IMR-90 (cell line): Measurements from ENCODE around the gene TRABD. TPM values are rescaled to one million over a fixed set of nuclear protein-coding genes. Genes with fewer than 3 reads are reported as not detected.

ENCODE experiments used
- ATAC-seq: fragments of 200-7000 bp; cut with Tn5 transposase; 2 replicates; pipeline ENCODE4 v1.9.1; 2020; ENCODE audit warnings: low read depth, mild to moderate bottlenecking, moderate library complexity
- BruUV-seq: library from RNA; stranded (reverse); fragments of 400-500 nt; replicated peaks from 2 replicates; lab custom pipeline; 2021; lab: Mats Ljungman, UMichigan
- CTCF ChIA-PET: fragments of 300-600 bp; formaldehyde crosslinking; extraction: SDS; loops from one replicate; lab custom pipeline; 2021; ENCODE audit warnings: antibody characterized with exemption; lab: Yijun Ruan, JAX
- POLR2A ChIA-PET: fragments of 300-600 bp; sonication (Branson Sonifier 250); formaldehyde crosslinking; loops from one replicate; lab custom pipeline; 2022; ENCODE audit warnings: antibody characterized with exemption; ENCODE audit not compliant: unreplicated experiment; lab: Charles Lee
- DNase-seq: peaks from one replicate; pipeline ENCODE4 v3.0.0; 2013
- H2AFZ ChIP-seq: replicated peaks from 2 replicates; pipeline ENCODE3; 2013; ENCODE audit warnings: low read length, mild to moderate bottlenecking; ENCODE audit not compliant: poor library complexity
- H2AK5ac ChIP-seq: 2 replicates; pipeline ENCODE4 v1.6.1; 2013; ENCODE audit warnings: low read depth, low read length, inconsistent platforms
- H2AK9ac ChIP-seq: replicated peaks from 2 replicates; pipeline ENCODE3; 2013; ENCODE audit warnings: mild to moderate bottlenecking, low read depth, low read length, moderate library complexity; ENCODE audit not compliant: poor library complexity
- H2BK120ac ChIP-seq: 2 replicates; pipeline ENCODE4 v1.6.1; 2013; ENCODE audit warnings: low read depth, low read length, inconsistent platforms
- H2BK15ac ChIP-seq: 3 replicates; pipeline ENCODE4 v1.6.1; 2013; ENCODE audit warnings: low read depth, low read length, inconsistent platforms
- H2BK20ac ChIP-seq: 2 replicates; pipeline ENCODE4 v1.6.1; 2013; ENCODE audit warnings: low read depth, mild to moderate bottlenecking, inconsistent platforms, low read length, moderate library complexity
- H2BK5ac ChIP-seq: 2 replicates; pipeline ENCODE4 v1.6.1; 2013; ENCODE audit warnings: mild to moderate bottlenecking, low read depth, low read length, inconsistent platforms; ENCODE audit not compliant: poor library complexity, severe bottlenecking
- H3K14ac ChIP-seq: replicated peaks from 2 replicates; pipeline ENCODE4 v1.6.1; 2013; ENCODE audit warnings: low read depth, low read length, inconsistent platforms
- H3K18ac ChIP-seq: 2 replicates; pipeline ENCODE4 v1.6.1; 2013; ENCODE audit warnings: low read depth, low read length, control low read depth
- H3K23ac ChIP-seq: 2 replicates; pipeline ENCODE4 v1.6.1; 2013; ENCODE audit warnings: low read depth, low read length, inconsistent platforms
- H3K27ac ChIP-seq: 2 replicates; pipeline ENCODE4 v1.5.1; 2013; ENCODE audit warnings: mild to moderate bottlenecking, control low read depth, low read length; ENCODE audit not compliant: insufficient read depth
- H3K27me3 ChIP-seq: 2 replicates; pipeline ENCODE4 v1.6.1; 2013; ENCODE audit warnings: low read length; ENCODE audit not compliant: control insufficient read depth, insufficient read depth
- H3K36me3 ChIP-seq: 2 replicates; pipeline ENCODE4 v1.6.1; 2013; ENCODE audit warnings: low read length, mixed read lengths; ENCODE audit not compliant: control insufficient read depth, insufficient read depth
- H3K4ac ChIP-seq: 2 replicates; pipeline ENCODE4 v1.6.1; 2013; ENCODE audit warnings: low read depth, low read length, inconsistent platforms
- H3K4me1 ChIP-seq: 2 replicates; pipeline ENCODE4 v1.6.1; 2013; ENCODE audit warnings: low read length, mixed read lengths; ENCODE audit not compliant: control insufficient read depth, insufficient read depth
- H3K4me2 ChIP-seq: 2 replicates; pipeline ENCODE4 v1.6.1; 2013; ENCODE audit warnings: low read depth, mild to moderate bottlenecking, control low read depth, low read length, moderate library complexity
- H3K4me3 ChIP-seq: 2 replicates; pipeline ENCODE4 v1.5.1; 2013; ENCODE audit warnings: low read depth, mild to moderate bottlenecking, control low read depth, low read length, moderate library complexity; ENCODE audit not compliant: insufficient read depth
- H3K56ac ChIP-seq: 2 replicates; pipeline ENCODE4 v1.6.1; 2013; ENCODE audit warnings: low read length, inconsistent platforms; ENCODE audit not compliant: insufficient read depth; ENCODE audit errors: extremely low read depth
- H3K79me1 ChIP-seq, 2 experiments: 2 replicates each; pipeline ENCODE4 v1.6.1; 2013; ENCODE audit warnings: low read length in 2 of 2, inconsistent platforms in 1 of 2, low read depth in 1 of 2
- H3K9ac ChIP-seq: 2 replicates; pipeline ENCODE4 v1.6.1; 2013; ENCODE audit warnings: low read depth, low read length, control low read depth
- H3K9me1 ChIP-seq: 2 replicates; pipeline ENCODE4 v1.6.1; 2013; ENCODE audit warnings: low read length, inconsistent platforms; ENCODE audit not compliant: insufficient read depth
- H3K9me3 ChIP-seq: 2 replicates; pipeline ENCODE4 v1.6.1; 2013; ENCODE audit warnings: low read length; ENCODE audit not compliant: control insufficient read depth, insufficient read depth
- H4K20me1 ChIP-seq: 2 replicates; pipeline ENCODE4 v1.6.1; 2013; ENCODE audit warnings: low read length, inconsistent platforms; ENCODE audit not compliant: insufficient read depth
- H4K5ac ChIP-seq: 2 replicates; pipeline ENCODE4 v1.6.1; 2013; ENCODE audit warnings: mild to moderate bottlenecking, low read depth, low read length, control low read depth
- H4K8ac ChIP-seq, 2 experiments: 2 replicates each; pipeline ENCODE4 v1.6.1; 2013; ENCODE audit warnings: low read depth in 2 of 2, low read length in 2 of 2, control low read depth in 1 of 2, inconsistent platforms in 1 of 2
- H4K91ac ChIP-seq: 2 replicates; pipeline ENCODE4 v1.6.1; 2013; ENCODE audit warnings: low read depth, low read length, inconsistent platforms; ENCODE audit not compliant: insufficient read depth
- CEBPB ChIP-seq: IDR thresholded peaks from 2 replicates; pipeline ENCODE4 v1.6.1; 2012; ENCODE audit warnings: low read depth, low read length, improper control_type of control experiment
- MXI1 ChIP-seq: IDR thresholded peaks from 2 replicates; pipeline ENCODE4 v1.6.1; 2012; ENCODE audit warnings: low read depth, mild to moderate bottlenecking, low read length, moderate library complexity, borderline replicate concordance
- NFE2L2 ChIP-seq: fragments of 150-350 bp; IDR thresholded peaks from 2 replicates; pipeline ENCODE4 v1.6.1; 2016; ENCODE audit warnings: low read depth, mild to moderate bottlenecking, low read length
- WGBS, 2 experiments: methylation state at CpG; one replicate each; pipeline versions ENCODE4 v1.1.5 to v1.1.7; 2013; ENCODE audit warnings: missing lambda C conversion rate in 2 of 2; ENCODE audit not compliant: insufficient read length in 1 of 2; ENCODE audit errors: extremely low coverage in 2 of 2; 5-methylcytosine and 5-hydroxymethylcytosine counted together
- dilution Hi-C: fragments of 300-500 bp; cut with HindIII; formaldehyde crosslinking; loops from one replicate; pipeline ENCODE4 v1.14.3; 2018; ENCODE audit warnings: low sequenced_read_pairs; ENCODE audit not compliant: unreplicated experiment
- in situ Hi-C: fragments of 300-500 bp; cut with MboI; formaldehyde crosslinking; loops from 3 replicates; pipeline ENCODE4 v1.14.3; 2019; ENCODE audit warnings: low sequenced_read_pairs, inconsistent platforms, mixed read lengths
- intact Hi-C: fragments of 100-400 bp; cut with micrococcal nuclease; formaldehyde crosslinking; loops from 2 replicates; pipeline ENCODE4 v1.10.0; 2022
- polyA plus RNA-seq, 3 experiments: library from polyadenylated mRNA; depleted of rRNA; stranded (reverse); fragments of >200 nt; gene quantifications; 2 replicates each; pipeline ENCODE4 v1.2.3, GENCODE V29; 2012; ENCODE audit warnings: low replicate concordance in 1 of 3
- total RNA-seq: library from RNA; depleted of rRNA; stranded (reverse); fragments of >200 nt; gene quantifications from 2 replicates; pipeline ENCODE4 v1.2.3, GENCODE V29; 2012; rRNA removed

The TRABD gene
- total and polyA plus RNA-seq, 2 of the 4 experiments (the other 2 are of a cell fraction), result 13.4 to 42.7 TPM

- in situ Hi-C loops (no loop called here), intact Hi-C loops (no loop called here), dilution Hi-C loops (no loop called here)
- Histone ChIP-seq H3K4ac (no peak overlapping the region), H3K9me1 (0 out of 2 replicates have a peak, but pooled peaks cover 3% of the 10 kb centered on the region), H4K5ac (no peak overlapping the region), H2BK5ac (no peak overlapping the region), H2AK5ac (no peak overlapping the region), H3K79me1 (peaks cover 9 to 53% of the 10 kb centered on the region in 2 experiments; a peak in 3 of 4 replicates), H2BK20ac (no peak overlapping the region), H4K20me1 (peaks cover 29% of the 10 kb centered on the region), H3K4me3 (no peak overlapping the region), H3K27ac (no peak overlapping the region), H3K14ac (no peak overlapping the region), H3K18ac (no peak overlapping the region), H3K4me2 (no peak overlapping the region), H2AFZ (peak overlapping the region; percentile 34), H3K4me1 (peaks cover 15% of the 10 kb centered on the region), H2AK9ac (no peak overlapping the region), H3K36me3 (peaks cover 24% of the 10 kb centered on the region), H3K9ac (no peak overlapping the region), H3K9me3 (no peaks in the 10 kb centered on the region), H4K91ac (no peak overlapping the region), H3K56ac (no peak overlapping the region), H4K8ac (no peak overlapping the region), H3K27me3 (no peaks in the 10 kb centered on the region), H3K23ac (no peak overlapping the region), H2BK15ac (no peak overlapping the region), H2BK120ac (no peak overlapping the region)
- no CpG with 5 or more reads among the region's 29 CpGs for WGBS, 2 experiments
- ChIA-PET CTCF (interaction anchor here (0.5 kb wide), 1 partner anchor 10 kb away, joined by 4 read pairs; no protein-coding TSS in a partner anchor), POLR2A (no interaction called here)
- BruUV-seq, result no TSS peak
- TF ChIP-seq CEBPB (no peak), MXI1 (no peak), NFE2L2 (no peak)
- no peak for ATAC-seq
- DNase-seq, result no peak
These were observed 62.7 kb downstream of the TRABD start for GRCh38 chr22:50248196-50249081.

Other genes with a start within 250 kb of the TRABD start
- 8.6 and 10.3 TPM in 2 replicates for gene PIM3, start 225.1 kb upstream of the TRABD start, total RNA-seq
- gene PIM3, start 225.1 kb upstream of the TRABD start, polyA plus RNA-seq (2012; rRNA removed), result 24.7 and 28.6 TPM in 2 replicates
- gene IL17REL, start 173.1 kb upstream of the TRABD start, total RNA-seq, result not detected in 2 replicates
- not detected in 2 replicates for gene IL17REL, start 173.1 kb upstream of the TRABD start, polyA plus RNA-seq (2012; rRNA removed)
- gene TTLL8, start 127.6 kb upstream of the TRABD start, total RNA-seq, result not detected in 2 replicates
- gene TTLL8, start 127.6 kb upstream of the TRABD start, polyA plus RNA-seq (2012; rRNA removed), result not detected in 2 replicates
- not detected in 2 replicates for gene MLC1, start 100.5 kb upstream of the TRABD start, total RNA-seq
- 0.07 and 0.10 TPM in 2 replicates for gene MLC1, start 100.5 kb upstream of the TRABD start, polyA plus RNA-seq (2012; rRNA removed)
- 0.72 and 0.83 TPM in 2 replicates for gene MOV10L1, start 95.9 kb upstream of the TRABD start, total RNA-seq
- 0.83 and 1.4 TPM in 2 replicates for gene MOV10L1, start 95.9 kb upstream of the TRABD start, polyA plus RNA-seq (2012; rRNA removed)
- under 0.01 and 0.18 TPM in 2 replicates for gene PANX2, start 15.2 kb upstream of the TRABD start, total RNA-seq
- gene PANX2, start 15.2 kb upstream of the TRABD start, polyA plus RNA-seq (2012; rRNA removed), result 1.3 and 1.7 TPM in 2 replicates
- 10.3 and 10.4 TPM in 2 replicates for gene SELENOO, start 15.1 kb downstream of the TRABD start, total RNA-seq
- gene SELENOO, start 15.1 kb downstream of the TRABD start, polyA plus RNA-seq (2012; rRNA removed), result 21.4 and 22.9 TPM in 2 replicates
- gene TUBGCP6, start 59.1 kb downstream of the TRABD start, total RNA-seq, result 10.0 and 10.8 TPM in 2 replicates
- 28.6 and 30.9 TPM in 2 replicates for gene TUBGCP6, start 59.1 kb downstream of the TRABD start, polyA plus RNA-seq (2012; rRNA removed)
- gene HDAC10, start 65.4 kb downstream of the TRABD start, total RNA-seq, result 3.6 and 3.9 TPM in 2 replicates
- gene HDAC10, start 65.4 kb downstream of the TRABD start, polyA plus RNA-seq (2012; rRNA removed), result 35.2 and 35.7 TPM in 2 replicates
- 35.6 and 41.0 TPM in 2 replicates for gene MAPK12, start 75.8 kb downstream of the TRABD start, total RNA-seq
- 56.3 and 59.9 TPM in 2 replicates for gene MAPK12, start 75.8 kb downstream of the TRABD start, polyA plus RNA-seq (2012; rRNA removed)
- 7.5 and 8.1 TPM in 2 replicates for gene MAPK11, start 84.5 kb downstream of the TRABD start, total RNA-seq
- 14.4 and 16.6 TPM in 2 replicates for gene MAPK11, start 84.5 kb downstream of the TRABD start, polyA plus RNA-seq (2012; rRNA removed)
- 73.1 and 84.7 TPM in 2 replicates for gene PLXNB2, start 121.7 kb downstream of the TRABD start, total RNA-seq
- 202 and 220 TPM in 2 replicates for gene PLXNB2, start 121.7 kb downstream of the TRABD start, polyA plus RNA-seq (2012; rRNA removed)
- gene DENND6B, start 141.1 kb downstream of the TRABD start, total RNA-seq, result 0.36 and 0.56 TPM in 2 replicates
- 4.9 and 5.3 TPM in 2 replicates for gene DENND6B, start 141.1 kb downstream of the TRABD start, polyA plus RNA-seq (2012; rRNA removed)
- 49.4 and 51.6 TPM in 2 replicates for gene PPP6R2, start 157.4 kb downstream of the TRABD start, total RNA-seq
- gene PPP6R2, start 157.4 kb downstream of the TRABD start, polyA plus RNA-seq (2012; rRNA removed), result 46.9 and 49.2 TPM in 2 replicates